Measurements from ENCODE around the gene NMRK1.

GRCh38 chr9:75132244-75132643, 44.3 kb upstream of the NMRK1 start:
- TF ChIP-seq CTCF (IDR thresholded peaks at IDR 0.05 in 8 of 11, conservative IDR thresholded peaks at IDR 0.05 in 3 of 11) (no peak), POLR2A (IDR thresholded peaks at IDR 0.05) (no peak)

All from spleen (tissue), 7 donors.